ENCODE data around the gene MEX3C. TPM values are rescaled to one million over a fixed set of nuclear protein-coding genes. Genes with fewer than 3 reads are reported as not detected.

MEX3C gene
- polyA plus RNA-seq (ENCODE audit: insufficient read length in 3 of 3), result 10 to 100 TPM; 75.7 to 83.7 (median 79.8) TPM

GRCh38 chr18:51197661-51198424 lies at the start of gene MEX3C:
Gene MEX3C (minus strand): TSS chr18:51197681. CDS start chr18:51197320, 361 bp downstream.
- DNase-seq (ENCODE audit: low read depth in 3 of 3, low spot score in 2 of 3), result peak; percentile 98 to 100 (median 99)

- no peak for DNase-seq (ENCODE audit: low read depth in 3 of 3, low spot score in 2 of 3)
These were observed 43.7 kb upstream of the MEX3C start for GRCh38 chr18:51241226-51241625.

- no peak for DNase-seq (ENCODE audit: low read depth in 3 of 3, low spot score in 2 of 3)
These were observed 38.7 kb upstream of the MEX3C start for GRCh38 chr18:51236225-51236624.

GRCh38 chr18:51235009-51235789 lies 37.7 kb upstream of the MEX3C start:
- DNase-seq (ENCODE audit: low read depth in 3 of 3, low spot score in 2 of 3), result no peak

- DNase-seq (ENCODE audit: low read depth in 3 of 3, low spot score in 2 of 3), result no peak
These were observed 36.9 kb upstream of the MEX3C start for GRCh38 chr18:51234117-51235008.

GRCh38 chr18:51229328-51229727 lies 31.8 kb upstream of the MEX3C start:
- no peak for DNase-seq (ENCODE audit: low read depth in 3 of 3, low spot score in 2 of 3)

GRCh38 chr18:51227660-51228059 lies 30.2 kb upstream of the MEX3C start:
- no peak for DNase-seq (ENCODE audit: low read depth in 3 of 3, low spot score in 2 of 3)

GRCh38 chr18:51226587-51227350 lies 29.3 kb upstream of the MEX3C start:
- DNase-seq (ENCODE audit: low read depth in 3 of 3, low spot score in 2 of 3), result no peak

- no peak for DNase-seq (ENCODE audit: low read depth in 3 of 3, low spot score in 2 of 3)
These were observed 28.6 kb upstream of the MEX3C start for GRCh38 chr18:51226068-51226467.

- DNase-seq (ENCODE audit: low read depth in 3 of 3, low spot score in 2 of 3), result no peak
These were observed 15.1 kb upstream of the MEX3C start for GRCh38 chr18:51212606-51213005.

GRCh38 chr18:51211552-51211951 lies 14.1 kb upstream of the MEX3C start:
- DNase-seq (ENCODE audit: low read depth in 3 of 3, low spot score in 2 of 3), result no peak

GRCh38 chr18:51196811-51197660 lies 445 bp downstream of the MEX3C start:
- peak in 1 of 3 donors; percentile 23 for DNase-seq (ENCODE audit: low read depth in 3 of 3, low spot score in 2 of 3)

GRCh38 chr18:51196118-51196810 lies 1.2 kb downstream of the MEX3C start:
- no peak for DNase-seq (ENCODE audit: low read depth in 3 of 3, low spot score in 2 of 3)

- DNase-seq (ENCODE audit: low read depth in 3 of 3, low spot score in 2 of 3), result peak; percentile 72 to 79 (median 72)
These were observed 1.9 kb downstream of the MEX3C start for GRCh38 chr18:51195451-51196117.

- peak in 1 of 3 donors; percentile 8 for DNase-seq (ENCODE audit: low read depth in 3 of 3, low spot score in 2 of 3)
These were observed 2.4 kb downstream of the MEX3C start for GRCh38 chr18:51195086-51195450.

- DNase-seq (ENCODE audit: low read depth in 3 of 3, low spot score in 2 of 3), result peak in 1 of 3 donors; percentile 6
These were observed 2.9 kb downstream of the MEX3C start for GRCh38 chr18:51194604-51195003.

GRCh38 chr18:51193621-51194287 lies 3.7 kb downstream of the MEX3C start:
- peak in 1 of 3 donors; percentile 14 for DNase-seq (ENCODE audit: low read depth in 3 of 3, low spot score in 2 of 3)

All from right renal cortex interstitium (tissue), 3 donors.